Cardiac fibroblast (primary cell): ENCODE data around the gene ANKMY2.
"Not testable (repeated sequence)": the region's sequence is repeated elsewhere in the genome, so short reads cannot be mapped to it uniquely, and the experiment has no call there.

Source experiments
- DNase-seq, 2 donors: peaks; one replicate each; pipeline versions ENCODE4 v3.0.0 to v3.0.0-alpha.2; 2010; ENCODE audit warnings: low read depth in 2 of 2
- H3K4me3 ChIP-seq, 2 donors: replicated peaks in 1 of 2; 1 replicate in 1 of 2; 2 replicates in 1 of 2; pipeline ENCODE4 v1.5.1; 2011; ENCODE audit warnings: low read depth in 2 of 2, low read length in 2 of 2, mild to moderate bottlenecking in 2 of 2, moderate library complexity in 1 of 2
- TF ChIP-seq, protein P1 (sequence below): IDR thresholded peaks from one replicate; pipeline ENCODE4 v1.5.1; 2011; ENCODE audit warnings: low read depth, mild to moderate bottlenecking, low read length, inconsistent platforms

The ANKMY2 gene

GRCh38 chr7:16669581-16669980, 24.0 kb upstream of the ANKMY2 start:
- peak; percentile 47 to 60 for DNase-seq
- no peak overlapping the region for H3K4me3 ChIP-seq
- TF ChIP-seq, protein P1, sequence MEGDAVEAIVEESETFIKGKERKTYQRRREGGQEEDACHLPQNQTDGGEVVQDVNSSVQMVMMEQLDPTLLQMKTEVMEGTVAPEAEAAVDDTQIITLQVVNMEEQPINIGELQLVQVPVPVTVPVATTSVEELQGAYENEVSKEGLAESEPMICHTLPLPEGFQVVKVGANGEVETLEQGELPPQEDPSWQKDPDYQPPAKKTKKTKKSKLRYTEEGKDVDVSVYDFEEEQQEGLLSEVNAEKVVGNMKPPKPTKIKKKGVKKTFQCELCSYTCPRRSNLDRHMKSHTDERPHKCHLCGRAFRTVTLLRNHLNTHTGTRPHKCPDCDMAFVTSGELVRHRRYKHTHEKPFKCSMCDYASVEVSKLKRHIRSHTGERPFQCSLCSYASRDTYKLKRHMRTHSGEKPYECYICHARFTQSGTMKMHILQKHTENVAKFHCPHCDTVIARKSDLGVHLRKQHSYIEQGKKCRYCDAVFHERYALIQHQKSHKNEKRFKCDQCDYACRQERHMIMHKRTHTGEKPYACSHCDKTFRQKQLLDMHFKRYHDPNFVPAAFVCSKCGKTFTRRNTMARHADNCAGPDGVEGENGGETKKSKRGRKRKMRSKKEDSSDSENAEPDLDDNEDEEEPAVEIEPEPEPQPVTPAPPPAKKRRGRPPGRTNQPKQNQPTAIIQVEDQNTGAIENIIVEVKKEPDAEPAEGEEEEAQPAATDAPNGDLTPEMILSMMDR, result no peak

DNA sequence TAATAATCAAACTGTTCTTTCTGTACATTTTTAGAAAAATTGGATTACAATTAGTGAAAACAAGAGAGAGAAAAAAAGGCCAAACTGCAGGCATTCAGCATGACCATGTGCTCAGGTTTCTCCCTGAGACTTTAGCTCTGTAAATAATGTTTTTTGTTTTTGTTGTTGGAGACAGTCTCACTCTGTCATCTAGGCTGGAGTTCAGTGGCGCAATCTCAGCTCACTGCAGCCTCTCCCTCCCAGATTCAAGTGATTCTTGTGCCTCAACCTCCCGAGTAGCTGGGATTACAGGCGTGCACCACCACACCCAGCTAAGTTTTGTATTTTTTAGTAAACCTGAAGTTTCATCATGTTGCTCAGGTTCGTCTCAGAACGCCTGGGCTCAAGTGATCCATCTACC, 23.4 kb upstream of the ANKMY2 start:
- TF ChIP-seq, protein P1, result no peak
- no peak overlapping the region for H3K4me3 ChIP-seq
- peak; percentile 62 to 64 for DNase-seq

- H3K4me3 ChIP-seq, result no peak overlapping the region
- TF ChIP-seq, protein P1, result peak; percentile 24
- peak; percentile 99 to 100 for DNase-seq
These were observed 22.7 kb upstream of the ANKMY2 start for GRCh38 chr7:16668049-16668858.

DNA sequence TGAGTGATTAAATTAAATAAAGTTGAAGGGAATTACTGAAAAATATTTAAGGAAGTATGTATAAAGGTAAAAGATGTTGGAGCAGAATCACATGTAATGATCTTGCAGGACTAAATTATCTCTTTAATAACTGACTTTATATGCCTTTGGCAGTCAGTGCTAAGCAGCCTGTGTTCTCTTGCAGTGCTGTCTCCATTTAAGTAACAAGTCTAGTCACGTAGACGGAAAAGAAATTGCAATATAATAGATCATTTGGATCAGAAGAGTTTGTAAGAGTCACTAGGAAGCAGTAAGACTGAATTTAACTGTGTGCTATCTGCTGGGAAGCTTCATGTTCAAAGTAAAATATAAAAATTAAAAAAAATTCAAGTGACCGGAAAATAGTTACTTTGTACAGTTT, 21.8 kb upstream of the ANKMY2 start:
- no peak overlapping the region for H3K4me3 ChIP-seq
- TF ChIP-seq, protein P1, result no peak
- no peak for DNase-seq

GRCh38 chr7:16661924-16662323, 16.4 kb upstream of the ANKMY2 start:
- no peak for DNase-seq
- TF ChIP-seq, protein P1, result no peak
- H3K4me3 ChIP-seq, result no peak overlapping the region

GRCh38 chr7:16660702-16661464, 15.3 kb upstream of the ANKMY2 start:
- TF ChIP-seq, protein P1, result no peak
- peak; percentile 48 to 66 for DNase-seq
- H3K4me3 ChIP-seq, result no peak overlapping the region

- not testable (repeated sequence) for H3K4me3 ChIP-seq, DNase-seq
These were observed 14.4 kb upstream of the ANKMY2 start for GRCh38 chr7:16659854-16660497.
